A172 (cell line): ENCODE results near the gene PTK6. TPM values are rescaled to one million over a fixed set of nuclear protein-coding genes. Genes with fewer than 3 reads are reported as not detected.
"Not testable (repeated sequence)": the region's sequence is repeated elsewhere in the genome, so short reads cannot be mapped to it uniquely, and the experiment has no call there.

Source experiments
- DNase-seq: peaks from one replicate; pipeline ENCODE4 v3.0.0-alpha.2; 2015; ENCODE audit warnings: low spot score
- total RNA-seq: library from RNA; depleted of rRNA; stranded (reverse); fragments of >200 nt; shearing (Covaris generic); gene quantifications from 2 replicates; pipeline ENCODE4 v1.2.3, GENCODE V29; 2014

Gene PTK6
- total RNA-seq, 1 experiment from 2014 or later, result 2.0 TPM

DNA sequence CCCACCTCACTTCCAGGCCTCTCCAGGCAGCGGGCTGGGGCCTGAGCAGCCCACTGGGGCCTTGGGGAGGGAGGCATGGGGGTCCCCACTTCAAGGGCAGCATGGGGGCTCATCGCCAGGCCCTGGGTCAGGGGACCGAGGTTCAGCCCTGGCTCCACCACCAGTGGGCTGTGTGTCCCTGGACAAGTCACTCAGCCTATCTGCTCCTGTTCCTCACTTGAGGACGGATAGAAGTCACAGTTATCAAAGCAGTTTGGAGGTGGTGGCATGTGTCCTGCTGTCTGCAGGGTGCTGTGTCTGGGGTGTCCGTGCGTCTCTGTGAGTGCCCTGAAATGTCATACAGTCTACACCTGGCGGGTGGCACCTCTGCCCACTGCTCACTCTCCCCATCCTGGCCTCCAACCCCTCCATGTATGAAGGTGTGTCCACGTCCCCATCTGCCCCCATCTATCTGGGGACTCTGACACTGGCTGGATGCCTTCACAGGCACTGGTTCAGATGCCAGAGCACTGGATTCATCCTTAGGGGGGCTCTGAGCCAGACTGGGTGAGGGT lies 41.9 kb downstream of the PTK6 start:
- no peak for DNase-seq

DNA sequence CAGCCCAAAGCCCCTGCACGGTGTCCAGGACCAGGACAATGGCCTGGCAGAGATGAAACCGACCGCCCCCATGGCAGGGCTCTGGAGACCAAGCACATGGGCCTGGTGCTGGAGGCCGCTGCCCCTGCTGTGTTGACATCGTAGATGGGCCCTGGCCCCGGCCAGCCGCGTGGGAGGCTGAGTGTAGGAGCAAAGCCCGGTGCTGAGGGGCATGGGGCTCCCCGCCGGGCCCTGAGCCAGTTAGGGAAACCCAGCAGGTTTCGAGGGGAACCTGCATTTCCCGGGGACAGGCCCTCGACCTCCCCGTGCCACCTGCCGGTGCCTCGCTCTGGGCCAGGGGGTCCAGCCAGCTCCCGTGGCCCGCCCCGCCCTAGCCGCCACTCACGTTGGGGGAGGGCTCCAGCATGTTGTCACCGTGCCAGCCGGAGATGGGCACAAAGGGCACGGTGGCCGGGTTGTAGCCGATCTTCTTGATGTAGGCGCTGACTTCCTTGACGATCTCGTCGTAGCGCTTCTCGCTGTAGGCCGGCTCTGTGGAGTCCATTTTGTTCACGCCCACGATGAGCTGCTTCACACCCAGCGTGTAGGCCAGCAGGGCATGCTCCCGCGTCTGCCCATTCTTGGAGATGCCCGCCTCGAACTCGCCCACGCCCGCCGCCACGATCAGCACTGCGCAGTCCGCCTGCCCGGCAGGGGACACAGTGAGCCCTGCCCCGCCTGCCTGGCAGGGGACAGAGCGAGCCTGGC lies 42.6 kb downstream of the PTK6 start:
- no peak for DNase-seq

- DNase-seq, result no peak
These were observed 43.1 kb downstream of the PTK6 start for GRCh38 chr20:63494084-63494419.

- DNase-seq, result no peak
These were observed 43.6 kb downstream of the PTK6 start for GRCh38 chr20:63493563-63494020.

DNA sequence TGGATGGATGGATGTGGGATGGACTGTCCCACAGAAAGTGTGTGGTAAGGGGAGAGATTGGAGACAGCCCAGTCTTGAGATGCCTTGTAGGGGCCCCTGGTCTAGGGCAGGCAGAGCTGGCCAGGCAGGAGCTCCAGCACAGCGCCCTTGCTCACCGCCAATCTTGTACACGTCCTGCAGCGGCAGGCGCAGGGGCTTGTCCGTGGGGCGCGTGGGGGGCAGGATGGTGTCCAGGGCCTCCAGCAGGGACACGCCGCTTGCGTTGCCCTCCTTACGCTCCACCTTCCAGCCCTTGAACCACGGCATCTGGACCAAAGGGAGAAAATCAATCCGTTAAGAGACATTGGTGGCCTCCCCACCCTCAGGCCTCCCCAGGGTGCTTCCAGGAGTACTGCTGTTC lies 44.2 kb downstream of the PTK6 start:
- DNase-seq, result no peak

GRCh38 chr20:63492518-63492917 lies 44.7 kb downstream of the PTK6 start:
- DNase-seq, result no peak

- no peak for DNase-seq
These were observed 45.4 kb downstream of the PTK6 start for GRCh38 chr20:63491635-63492230.

DNA sequence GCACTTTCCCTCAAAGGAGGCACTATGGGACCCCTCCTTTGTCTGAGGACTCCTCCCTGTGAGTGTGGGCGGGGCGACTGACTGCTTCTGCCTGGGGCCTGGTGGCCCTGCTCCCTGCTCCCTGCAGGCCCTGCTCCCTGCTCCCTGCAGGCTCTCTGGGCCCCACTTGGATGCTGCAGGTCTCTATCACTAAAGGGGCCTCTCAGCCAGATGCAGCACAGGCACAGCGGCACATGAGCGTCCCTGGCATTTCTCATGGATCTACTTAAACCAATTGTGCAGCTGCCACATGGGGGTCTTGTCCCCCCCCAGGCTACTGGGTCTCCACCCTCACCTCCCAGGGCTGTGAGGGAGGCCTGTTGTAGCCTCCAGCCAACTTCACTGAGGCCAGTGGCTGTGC lies 46.1 kb downstream of the PTK6 start:
- no peak for DNase-seq

- DNase-seq, result no peak
These were observed 46.8 kb downstream of the PTK6 start for GRCh38 chr20:63490416-63490815.

- no peak for DNase-seq
These were observed 48.6 kb downstream of the PTK6 start for GRCh38 chr20:63488315-63489251.

DNA sequence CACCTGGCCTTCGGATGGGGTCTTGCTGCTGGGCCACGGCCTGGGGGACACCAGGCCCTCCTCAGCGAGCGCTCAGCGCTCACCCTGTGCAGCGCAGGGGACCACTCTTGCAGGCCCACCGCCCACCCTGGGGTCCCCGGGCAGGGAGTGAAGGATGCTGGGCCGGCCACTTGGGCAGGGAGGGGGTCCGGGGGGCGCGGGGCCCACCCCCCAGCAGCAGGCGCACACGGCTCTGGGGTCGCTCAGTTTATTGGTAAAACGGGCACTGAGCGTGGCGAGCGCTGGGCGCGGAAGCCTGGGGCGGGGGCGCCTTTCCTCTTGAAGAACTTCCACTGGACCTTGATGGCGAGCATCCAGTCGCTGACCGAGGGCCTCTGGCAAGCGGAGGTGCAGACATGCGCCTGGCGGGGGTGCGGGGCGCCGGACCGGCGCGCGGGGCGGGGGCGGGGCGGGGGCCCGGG lies 49.4 kb downstream of the PTK6 start:
- no peak for DNase-seq

GRCh38 chr20:63487116-63487764 lies 49.9 kb downstream of the PTK6 start:
- DNase-seq, result no peak

DNA sequence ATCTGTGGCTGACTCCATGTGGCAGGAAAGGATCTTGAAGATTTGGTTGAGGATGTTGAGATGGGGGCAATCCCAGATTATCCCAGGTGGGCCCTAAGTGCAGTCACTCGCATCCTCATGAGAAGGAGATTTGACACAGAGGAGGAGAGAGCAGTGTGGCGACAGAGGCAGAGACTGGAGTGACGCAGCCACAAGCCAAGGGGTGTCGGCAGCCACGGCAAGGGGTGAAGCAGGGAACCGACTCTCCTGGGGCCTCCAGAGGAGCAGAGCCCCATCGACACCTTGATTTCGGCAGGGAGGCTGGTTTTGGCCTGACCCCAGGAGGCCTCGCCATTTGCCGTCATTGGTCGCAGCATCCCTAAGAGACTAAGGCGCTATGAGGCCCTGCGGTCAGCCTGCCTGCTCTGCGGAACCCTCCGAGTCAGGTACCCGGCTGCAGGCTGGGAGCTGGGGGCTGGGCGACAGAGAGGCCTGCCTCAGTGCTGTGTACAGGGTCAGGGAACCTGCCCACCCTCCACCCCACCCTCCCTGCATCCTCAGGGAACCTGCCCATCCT lies 50.8 kb downstream of the PTK6 start:
- DNase-seq, result no peak

- DNase-seq, result no peak
These were observed 52.3 kb downstream of the PTK6 start for GRCh38 chr20:63484651-63485403.

DNA sequence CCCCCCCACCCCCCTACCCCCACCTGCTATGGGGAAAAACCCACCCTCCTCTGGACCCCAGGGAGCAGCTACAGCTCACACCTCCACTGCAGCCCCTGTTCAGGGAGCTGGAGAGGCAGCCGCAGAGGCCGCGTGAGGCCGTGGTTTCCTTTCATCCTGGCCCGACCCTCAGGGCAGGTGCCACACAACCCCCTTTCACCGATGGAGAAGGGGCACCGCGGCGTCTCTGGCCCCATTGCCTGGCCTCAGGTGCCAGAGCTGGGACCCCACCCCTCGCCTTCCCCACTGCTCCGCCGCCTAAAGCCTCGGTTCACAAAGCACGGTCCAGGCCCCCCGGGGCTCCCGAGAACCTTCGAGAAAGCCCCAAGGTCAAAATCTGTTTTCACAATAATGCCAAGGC lies 52.9 kb downstream of the PTK6 start:
- DNase-seq, result no peak

DNA sequence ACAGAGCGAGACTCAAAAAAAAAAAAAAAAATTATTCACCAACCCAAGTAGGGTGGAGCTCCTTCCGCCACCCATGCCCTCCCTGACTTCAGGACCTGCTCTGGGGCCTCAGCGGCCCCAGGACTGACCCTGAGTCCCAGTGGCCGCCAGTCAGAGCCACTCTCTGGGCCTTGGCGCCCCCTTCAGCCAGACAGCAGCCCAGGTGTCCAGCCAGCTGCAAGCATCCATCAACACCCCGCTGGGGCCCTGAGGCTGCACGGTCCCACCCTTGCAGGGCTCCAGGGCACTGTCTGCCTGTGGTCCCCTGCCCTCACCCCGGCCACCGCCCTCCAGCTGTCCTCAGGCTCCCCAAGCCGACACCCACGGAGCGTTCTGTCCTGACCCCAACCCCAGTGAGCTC lies 53.3 kb downstream of the PTK6 start:
- DNase-seq, result no peak

- no peak for DNase-seq
These were observed 55.1 kb downstream of the PTK6 start for GRCh38 chr20:63482021-63482587.

- DNase-seq, result peak; percentile 32
These were observed 55.7 kb downstream of the PTK6 start for GRCh38 chr20:63481503-63481902.

DNA sequence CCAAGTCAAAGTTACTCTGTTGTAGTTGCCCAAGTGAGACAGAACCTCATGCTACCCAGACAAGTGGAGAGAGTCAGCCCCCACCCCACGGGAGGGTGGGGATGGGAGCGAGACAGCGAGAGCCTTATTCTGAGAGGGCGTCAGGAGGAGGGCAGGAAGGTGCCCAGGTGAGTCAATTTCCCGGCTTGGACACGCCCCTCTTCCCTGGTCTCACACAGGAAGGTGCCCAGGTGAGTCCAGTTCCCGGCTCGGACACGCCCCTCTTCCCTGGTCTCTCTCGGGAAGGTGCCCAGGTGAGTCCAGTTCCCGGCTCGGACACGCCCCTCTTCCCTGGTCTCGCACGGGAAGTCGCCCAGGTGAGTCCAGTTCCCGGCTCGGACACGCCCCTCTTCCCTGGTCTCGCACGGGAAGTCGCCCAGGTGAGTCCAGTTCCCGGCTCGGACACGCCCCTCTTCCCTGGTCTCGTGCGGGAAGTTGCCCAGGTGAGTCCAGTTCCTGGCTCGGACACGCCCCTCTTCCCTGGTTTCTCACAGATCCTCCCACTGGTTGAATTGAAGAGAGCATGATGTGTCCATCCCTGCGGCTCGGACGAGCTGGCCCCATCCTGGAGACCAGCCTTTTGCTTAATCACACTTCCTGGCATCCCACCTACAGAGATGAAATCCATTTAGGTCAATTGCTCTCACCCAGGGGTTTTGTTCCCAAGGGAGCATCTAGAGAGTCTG lies 57.3 kb downstream of the PTK6 start:
- not testable (repeated sequence) for DNase-seq
